Stimulated activated CD8-positive, alpha-beta memory T cell treated with anti-CD3 and anti-CD28 coated beads, Interleukin-15, amount 100 ng/mL, for 4 hours (primary cell): ENCODE data around the gene LRRN2.

Source experiments
- DNase-seq, 2 donors: peaks; one replicate each; pipeline ENCODE4 v3.0.0-alpha.2; 2020; ENCODE audit warnings: low read depth in 2 of 2

Gene LRRN2

DNA sequence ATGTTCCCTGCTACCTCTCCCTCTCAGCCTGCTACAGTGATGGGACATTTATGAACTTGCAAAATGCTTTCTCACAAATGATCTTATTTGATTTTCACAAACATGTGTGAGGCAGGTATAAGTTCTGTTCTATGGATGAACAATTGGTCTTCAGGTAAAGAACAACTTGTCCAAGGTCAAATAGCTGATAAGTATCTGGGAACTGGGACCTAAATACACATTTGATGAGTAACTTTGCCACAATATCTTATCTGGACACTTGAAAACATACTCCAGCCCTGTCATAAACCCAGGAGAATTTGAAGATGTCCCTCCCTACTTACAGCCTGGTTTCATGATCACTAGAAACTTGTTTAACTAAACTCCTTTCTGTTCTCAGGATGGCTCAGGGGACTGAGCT is 23.0 kb downstream of the LRRN2 start:
- DNase-seq: no peak

DNA sequence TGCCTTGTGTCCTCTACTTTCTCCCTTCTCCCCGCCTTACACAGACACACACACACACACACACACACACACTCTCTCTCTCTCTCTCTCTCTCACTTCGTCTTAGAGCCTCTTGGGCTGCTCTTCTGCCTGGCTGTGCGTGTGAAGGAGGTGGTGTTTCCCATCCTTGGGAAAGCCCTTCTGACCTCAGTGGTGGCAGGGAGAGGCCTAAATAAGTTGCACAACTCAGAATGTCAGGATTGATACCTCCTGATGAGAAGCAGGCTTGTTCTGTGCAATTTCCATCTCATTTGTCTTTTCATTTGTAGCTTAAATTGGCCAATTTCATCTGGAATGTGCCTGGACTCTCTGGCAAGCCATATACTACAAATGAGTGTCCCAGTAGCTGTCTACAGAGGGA is 25.0 kb downstream of the LRRN2 start:
- DNase-seq: no peak

DNA sequence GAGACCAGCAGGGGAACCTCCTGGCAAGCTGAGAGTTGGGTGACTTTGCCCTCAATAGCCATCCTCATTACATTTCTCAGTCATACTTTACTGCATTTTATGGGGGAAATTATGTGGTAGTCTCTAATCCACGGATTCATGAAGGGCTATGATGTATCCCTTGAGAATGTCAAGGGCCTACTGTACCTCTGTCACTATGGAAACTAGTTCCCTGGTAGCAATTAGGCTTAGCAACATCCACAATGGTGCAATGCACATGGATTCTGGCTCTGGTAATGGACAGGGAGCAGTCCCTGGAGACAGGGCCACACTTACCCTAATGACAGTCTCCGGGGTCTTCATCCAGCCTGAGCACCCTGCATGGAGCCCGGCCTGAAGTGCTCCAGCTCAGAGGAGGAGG is 26.5 kb downstream of the LRRN2 start:
- DNase-seq: no peak

DNA sequence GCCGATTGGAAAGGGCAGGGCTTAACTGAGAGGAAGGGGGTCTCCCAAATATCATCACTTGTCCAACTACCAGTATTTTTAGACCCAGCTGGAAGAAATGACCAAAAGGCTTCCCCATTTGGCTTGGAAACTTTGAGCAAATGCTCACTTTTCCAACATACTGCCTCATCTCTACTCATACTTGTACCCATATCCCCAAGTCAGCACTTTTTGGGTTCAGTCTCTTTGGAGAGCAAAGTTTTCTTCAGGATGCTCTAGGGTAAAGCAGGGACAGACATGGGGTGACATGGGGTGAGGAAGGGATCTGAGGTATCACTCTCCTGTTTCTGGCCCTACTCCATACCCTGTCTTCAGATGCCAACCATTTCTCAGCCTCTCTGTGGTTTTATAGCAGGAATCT is 27.2 kb downstream of the LRRN2 start:
- no peak for DNase-seq

DNA sequence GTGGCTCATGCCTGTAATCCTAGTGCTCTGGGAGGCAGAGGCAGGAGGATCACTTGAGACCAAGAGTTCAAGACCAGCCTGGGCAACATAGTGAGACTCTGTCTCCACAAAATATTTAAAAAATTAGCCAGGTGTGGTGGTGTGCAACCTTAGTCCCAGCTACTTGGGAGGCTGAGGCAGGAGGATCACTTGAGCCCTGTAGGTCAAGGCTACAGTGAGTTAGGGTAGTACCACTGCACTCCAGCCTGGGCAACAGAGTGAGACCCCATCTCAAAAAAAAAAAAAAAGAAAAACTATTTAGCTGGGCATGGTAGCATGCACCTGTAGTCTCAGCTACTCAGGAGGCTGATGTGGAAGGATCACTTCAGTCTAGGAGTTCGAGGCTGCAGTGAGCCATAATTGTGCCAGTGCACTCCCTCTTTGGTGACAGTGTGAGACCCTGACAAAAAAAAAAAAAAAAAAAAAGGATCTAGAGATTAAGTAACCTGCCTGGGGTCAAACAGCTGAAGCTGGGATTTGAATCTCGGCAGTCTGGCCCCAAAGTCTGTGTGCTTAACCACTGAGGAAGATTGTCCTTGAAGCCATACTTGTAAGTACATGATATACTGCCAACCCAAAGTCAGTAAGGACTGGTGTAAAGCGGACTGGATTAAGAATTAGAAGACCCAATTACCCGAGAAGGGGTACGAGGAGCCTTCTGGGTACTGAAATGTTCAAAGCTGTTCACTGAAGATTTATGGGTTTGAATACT is 31.8 kb downstream of the LRRN2 start:
- no peak for DNase-seq

DNA sequence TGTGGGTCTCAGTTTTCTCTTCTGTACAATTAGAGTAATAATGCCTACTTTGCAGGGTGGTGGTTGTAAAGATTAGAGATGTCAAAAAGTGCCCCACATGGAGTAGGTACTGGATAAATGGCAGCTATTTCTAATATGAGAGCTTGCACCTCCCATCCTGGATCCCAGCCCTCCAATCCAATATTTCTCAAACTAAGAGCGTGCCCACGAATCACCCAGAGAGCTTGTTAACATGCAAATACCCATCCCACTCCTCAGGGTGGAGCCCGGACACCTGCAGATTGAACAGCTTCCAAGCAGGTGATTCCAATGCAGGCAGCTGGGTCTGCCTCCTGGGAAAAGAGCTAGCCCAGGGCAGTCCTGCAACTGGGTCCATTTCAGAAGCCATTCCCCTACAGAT is 33.0 kb downstream of the LRRN2 start:
- DNase-seq: no peak

DNA sequence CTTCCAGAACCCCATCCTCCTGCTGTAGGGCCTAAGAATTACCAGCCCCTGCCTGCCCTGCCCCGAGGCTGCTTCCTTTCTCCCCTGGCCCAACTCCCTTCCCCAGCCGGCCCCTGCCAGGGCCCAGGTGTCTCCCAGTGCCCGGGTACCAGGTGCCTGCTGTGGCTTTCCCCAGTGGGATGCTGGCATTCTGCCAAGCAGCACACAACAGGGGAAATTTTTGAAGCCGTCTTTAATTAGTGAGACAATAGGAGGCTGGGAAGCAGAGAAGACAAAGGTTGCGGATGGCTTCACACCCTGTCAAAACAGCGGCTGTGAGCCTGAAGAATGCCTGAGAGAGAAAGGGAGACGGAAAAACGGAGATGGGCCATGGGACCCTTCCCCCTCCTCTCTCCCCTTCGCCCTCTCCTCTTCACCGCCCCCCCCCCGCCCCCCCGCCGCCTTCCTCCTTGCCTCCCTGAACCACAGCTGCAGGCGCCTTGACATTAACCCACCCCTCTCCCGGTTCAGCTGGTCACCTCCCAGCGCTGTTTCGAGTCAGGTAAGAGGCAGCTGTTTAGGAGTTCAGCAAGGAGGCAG is 33.6 kb downstream of the LRRN2 start:
- no peak for DNase-seq

DNA sequence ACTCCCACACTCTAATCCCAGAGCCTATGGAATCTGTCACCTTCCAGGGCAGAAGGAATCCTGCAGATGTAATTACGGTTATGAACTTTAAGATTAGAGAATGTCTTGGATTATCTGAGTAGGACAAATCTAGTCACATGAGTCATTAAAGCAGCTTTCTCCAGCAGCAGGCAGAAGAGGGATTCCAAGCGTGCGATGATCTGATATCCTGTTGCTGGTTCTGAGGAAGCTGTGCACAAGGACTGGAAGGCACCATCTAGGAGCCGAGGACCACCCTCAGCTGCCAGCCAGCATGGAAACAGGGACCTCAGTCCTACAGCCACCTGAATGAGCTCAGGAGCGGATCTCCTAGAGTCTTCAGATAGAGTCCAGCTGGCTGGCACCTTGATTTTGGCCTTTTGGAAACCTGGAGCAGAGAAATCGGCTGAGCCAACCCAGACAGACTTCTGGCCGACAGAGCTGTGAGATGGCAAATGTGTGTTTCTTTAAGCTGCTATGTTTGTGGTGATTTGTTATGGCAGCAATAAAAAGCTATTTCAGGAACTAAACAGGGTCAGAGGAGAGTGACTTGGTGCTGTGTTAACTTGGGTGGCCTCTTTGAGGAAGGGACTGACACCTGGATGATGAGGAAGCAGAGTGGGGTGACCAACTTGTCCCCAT is 34.5 kb downstream of the LRRN2 start:
- DNase-seq: no peak

DNA sequence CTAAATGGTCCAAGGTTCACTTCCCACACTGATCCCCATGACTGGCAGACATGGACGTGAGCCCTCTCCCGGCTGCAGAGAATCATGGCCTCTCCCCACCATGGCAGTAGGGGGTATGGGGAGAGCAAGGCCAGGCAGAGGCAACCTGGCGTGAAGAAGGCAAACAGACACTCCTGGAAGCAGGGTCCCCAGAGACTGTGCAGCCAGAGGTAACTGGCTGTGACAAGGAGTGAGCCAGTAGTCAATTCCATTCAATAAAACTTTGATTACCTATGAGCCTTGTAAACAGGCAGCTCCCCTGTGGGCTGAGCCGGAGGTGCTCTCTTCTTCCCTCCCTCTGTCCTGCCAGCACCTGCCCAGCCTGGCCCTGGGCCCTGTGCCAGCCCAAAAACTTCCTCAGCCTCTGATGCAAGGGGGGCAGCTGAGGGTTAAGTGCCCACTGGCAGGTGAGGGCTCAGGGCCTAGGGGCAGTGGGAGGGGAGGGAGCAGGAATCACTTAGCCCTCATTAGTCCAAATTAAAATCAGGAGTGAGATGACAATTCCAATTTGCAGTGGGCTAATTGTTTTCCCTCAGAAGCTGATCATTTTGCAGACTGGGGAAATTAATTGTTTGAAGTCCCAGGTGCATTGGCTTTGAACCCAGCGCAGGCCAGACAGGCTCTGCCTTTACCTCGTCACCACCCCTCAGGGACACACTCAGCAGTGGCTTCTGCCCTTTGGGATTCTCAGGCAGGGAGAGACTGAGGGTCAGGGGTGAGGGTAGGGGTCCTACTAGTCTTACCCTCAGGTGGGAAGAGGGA is 35.6 kb downstream of the LRRN2 start:
- no peak for DNase-seq

DNA sequence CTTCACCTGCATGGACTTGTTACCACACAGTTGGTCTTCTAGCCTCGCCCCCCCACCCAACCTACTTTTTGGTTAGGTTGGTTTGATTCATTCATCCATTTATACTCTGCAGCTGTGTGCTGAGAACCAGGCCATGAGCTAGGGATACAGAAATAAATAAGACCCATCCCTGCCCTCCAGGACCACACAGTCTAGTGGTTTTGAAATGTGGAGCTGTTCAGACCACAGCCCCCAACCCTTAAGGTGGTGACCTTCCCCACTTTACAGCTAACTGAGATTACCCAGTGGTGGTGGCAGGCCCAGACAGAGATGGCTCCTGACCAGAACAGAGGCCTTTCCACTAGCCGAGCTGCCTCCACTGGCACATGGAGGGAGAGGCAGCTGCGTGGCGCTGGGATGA is 37.0 kb downstream of the LRRN2 start:
- no peak for DNase-seq

DNA sequence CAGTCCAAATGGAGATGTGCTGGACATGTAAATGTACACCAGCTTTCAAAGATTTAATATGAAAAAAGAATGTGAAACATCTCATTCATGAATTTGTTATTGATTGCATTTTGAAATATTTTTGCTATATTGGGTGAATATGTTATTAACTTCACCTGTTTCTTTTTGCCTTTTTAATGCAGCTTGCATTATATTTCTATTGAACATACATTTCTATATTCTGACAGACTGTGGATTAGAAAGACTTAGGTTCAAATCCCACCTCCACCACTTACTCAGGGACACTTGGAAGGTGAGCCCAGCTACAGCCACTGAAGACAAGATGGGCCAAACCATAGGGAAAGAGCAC is 37.8 kb downstream of the LRRN2 start:
- DNase-seq: no peak

DNA sequence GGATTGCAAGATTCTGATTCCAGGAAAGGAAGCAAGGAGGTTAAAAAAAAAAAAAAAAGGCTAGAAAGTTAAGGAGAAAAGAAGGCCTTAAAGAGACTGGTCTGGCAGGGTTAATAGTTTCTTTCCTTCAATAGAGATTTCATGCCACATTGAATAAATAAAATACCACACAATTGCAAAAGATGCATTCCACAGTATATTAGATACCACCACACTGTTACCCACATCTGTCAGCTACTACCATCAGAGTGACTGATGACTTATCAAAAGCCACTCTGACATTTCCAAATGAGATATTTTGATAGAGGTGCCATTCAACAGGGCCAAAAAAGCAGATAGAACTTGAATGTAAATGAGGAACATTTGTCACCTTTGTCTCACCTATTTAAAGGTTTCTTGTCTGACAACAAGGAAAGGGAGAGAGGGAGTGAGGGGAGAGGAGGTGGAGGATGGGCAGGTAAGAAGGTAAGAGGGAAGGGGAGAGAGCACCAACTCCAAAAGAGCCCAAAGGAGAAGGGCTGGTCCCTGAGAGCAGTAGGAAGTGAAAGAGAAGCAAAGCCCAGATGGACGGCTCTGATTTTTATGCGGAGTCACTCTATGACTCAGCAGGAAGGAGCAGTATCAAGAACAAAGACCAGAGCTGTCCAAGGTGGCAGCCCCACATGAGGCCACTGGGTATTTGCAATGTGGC is 38.3 kb downstream of the LRRN2 start:
- DNase-seq: no peak

DNA sequence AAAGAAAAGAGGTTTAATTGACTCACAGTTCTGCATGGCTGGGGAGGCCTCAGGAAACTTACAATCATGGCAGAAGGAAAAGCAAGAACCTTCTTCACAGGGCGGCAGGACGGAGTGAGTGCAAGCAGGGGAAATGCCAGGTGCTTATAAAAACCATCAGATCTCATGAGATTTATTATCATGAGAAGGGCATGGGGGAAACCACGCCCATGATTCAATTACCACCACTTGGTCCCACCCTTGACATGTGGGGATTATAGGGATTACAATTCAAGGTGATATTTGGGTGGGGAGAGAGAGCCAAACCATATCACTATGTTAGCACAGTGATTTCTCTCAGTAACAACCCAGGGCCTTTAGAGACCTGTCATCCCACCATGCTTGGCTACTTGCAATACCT is 39.9 kb downstream of the LRRN2 start:
- DNase-seq: no peak

DNA sequence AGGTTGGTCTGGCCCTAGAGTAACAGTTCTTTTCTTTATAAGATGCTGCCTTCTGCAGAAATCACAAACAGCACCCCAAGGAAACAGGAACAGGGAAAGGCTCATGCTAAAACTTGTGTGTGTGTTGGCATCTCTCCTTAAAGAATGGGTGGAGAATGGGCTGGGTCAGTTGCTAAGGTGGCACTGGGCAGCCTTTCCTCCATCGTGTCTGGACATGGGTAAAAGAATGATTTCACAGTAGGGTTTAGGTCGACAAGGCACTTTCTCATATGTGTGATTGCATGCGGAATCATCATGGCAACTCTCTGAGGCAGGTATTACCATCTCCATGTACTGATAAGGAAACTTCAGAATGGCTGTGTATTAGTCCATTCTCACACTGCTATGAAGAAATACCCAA is 40.3 kb downstream of the LRRN2 start:
- no peak for DNase-seq

DNA sequence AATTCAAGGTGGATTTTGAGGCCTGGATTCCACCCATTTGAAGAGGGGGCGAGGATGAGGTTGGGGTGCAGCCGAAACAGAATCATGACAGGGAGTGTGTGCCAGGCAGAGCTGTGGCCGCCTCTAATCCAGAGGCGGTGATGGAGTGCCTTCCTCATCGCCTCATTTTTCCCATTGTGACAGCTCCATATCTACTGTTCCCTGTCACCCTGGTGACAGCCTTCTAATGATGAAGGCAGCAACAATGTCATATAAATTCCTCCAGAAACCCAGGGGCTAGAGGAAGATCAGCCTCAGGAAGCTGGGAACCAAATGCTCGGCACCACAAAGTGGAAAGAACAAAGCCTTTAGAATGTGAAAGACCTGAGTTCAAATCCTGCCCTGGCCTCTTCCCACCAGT is 42.0 kb downstream of the LRRN2 start:
- DNase-seq: no peak

DNA sequence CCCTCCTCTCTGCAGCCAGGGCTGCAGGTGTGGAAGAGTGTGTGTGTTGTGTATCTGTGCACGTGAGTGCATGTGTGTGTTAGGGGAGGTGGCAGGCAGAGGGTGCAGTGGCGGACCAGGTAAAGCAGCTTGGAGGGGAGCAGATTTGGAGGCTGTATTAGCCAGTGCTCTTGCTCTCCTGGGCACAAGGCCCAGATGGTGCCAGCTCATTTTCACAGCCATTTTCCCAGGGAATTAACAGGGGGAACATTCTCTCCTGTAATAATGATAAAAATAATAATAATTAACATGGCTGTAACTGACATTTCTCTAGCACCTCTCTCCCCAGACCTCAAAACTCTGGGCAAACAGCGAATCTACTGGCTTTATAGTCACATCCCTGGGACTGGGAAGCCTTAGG is 43.6 kb downstream of the LRRN2 start:
- no peak for DNase-seq

DNA sequence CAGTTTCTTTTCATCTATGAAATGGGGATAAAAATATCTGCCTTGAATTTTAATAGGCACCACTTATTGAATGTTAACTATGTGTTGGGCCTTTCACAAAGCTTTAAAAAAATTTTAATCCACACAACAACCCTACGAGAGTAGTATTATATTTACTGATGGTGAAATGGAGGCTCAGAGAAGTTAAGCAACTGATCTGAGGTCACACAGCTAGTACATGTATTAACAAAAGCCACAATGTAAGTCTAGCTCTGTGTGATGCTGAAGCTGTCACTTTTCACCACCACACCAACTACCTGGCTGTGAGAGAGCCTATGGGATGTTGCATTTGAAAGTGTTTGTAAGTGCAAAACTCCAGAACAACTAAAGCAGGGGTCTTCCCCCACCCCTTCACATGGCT is 44.1 kb downstream of the LRRN2 start:
- DNase-seq: no peak

DNA sequence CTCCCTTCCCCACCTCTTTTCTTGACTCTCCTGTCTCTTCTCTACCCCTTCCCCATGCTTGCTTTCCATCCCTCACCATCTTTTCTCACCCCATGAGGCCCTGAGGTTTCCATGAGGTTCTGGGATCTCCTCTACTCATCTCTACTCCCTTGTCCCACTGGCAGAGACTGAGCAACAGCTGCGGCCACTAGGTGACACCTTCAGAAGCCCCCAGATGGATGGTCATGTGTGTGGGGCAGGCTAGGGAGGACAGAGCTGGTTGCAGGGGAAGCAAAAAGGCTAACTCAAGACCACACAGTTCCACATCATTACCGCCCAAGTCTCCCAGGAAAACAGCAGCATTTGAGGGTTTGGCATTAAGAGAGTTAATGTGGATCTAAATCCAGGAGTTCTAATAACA is 45.0 kb downstream of the LRRN2 start:
- DNase-seq: no peak

DNA sequence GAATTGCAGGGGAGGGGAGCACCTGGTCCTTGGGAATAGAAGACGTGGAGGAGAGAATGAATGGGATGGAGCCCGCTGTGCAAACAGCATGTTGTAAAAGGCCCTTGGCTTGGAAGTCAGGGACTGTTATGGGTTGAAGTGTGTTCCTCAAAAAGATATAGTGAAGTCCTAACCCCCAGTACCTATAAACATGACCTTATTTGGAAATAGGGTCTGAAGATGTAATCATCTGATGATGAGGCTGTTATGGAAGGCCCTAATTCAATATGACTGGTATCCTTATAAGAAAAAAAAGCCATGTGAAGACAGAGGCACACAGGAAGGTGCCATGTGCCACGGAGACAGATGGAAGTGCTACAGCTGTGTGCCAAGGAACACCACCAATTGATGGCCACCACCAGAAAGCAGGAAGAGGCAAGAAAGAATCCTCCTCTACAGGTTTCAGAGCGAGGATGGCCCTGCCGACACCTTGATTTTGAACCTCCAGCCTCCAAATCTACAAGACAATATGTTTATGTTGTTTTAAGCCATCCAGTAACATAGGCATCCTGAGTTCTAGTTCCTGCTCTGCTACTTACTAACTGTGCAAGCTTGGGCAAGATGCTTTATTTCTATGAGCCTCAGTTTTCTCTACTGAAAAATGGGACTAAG is 51.2 kb downstream of the LRRN2 start:
- DNase-seq: no peak

DNA sequence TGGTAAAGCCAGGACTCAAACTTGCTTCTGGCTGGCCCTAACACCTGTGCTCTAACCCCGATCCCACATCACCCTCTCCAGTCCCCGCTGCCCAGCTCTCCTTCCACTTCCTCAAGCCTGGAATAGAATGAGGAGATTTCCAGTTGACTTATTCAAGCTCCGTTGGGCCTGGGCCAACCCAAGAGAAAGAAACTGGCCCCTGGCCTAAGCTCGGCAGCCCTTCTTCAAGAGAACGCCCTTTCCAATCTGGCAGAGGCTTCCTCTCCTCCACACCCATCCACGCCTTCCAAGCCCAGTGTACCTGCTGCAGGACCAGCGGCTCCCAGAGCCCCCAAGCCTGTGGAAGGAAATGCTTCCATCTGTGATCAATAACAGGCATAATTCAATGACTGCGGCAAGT is 51.9 kb downstream of the LRRN2 start:
- no peak for DNase-seq

DNA sequence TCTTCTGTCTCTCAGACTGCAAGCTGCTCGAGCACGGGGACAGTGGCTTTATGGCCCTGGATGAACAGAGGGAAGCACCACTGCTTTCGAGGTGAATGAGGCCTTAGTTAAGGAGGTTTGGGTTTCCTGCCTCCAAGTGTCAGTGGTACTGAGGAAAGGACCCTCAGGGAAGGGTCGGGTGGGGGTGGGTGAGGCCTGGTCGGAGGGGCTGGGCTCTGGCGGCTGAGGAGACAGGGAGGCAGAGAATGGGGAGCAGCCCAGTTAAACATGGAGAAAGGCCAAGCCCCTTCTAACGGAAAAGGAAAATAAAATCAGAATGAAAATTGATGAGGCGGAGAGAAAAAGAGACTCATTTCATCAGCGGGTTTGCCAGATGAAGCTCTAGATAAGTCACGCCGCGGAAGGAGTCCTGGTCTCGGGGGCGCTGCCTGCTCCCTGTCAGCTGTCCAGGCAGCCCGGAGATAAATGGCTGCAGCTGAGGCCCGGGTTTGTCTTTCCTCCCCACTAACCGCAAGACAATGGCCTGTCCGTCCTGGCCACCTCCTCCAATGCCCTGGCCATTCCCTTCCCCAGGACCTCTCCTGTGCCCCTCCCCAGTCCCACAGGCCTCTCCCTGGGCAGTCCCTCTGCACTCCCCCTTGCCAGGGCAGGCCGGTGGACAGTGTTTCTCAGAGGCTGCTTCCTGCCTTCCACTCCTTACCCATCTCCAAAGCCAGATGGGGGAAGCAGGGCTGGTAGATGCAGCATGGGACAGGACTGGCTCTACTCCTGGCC is 55.2 kb downstream of the LRRN2 start:
- DNase-seq: no peak
